ENCODE results near the gene CLIC6. TPM values are rescaled to one million over a fixed set of nuclear protein-coding genes. Genes with fewer than 3 reads are reported as not detected.
A peak's percentile ranks its signal among the peaks of the same experiment; 100 is the strongest.

Gene CLIC6
- total RNA-seq, 1 donor from 2014 or later: 12.3 TPM

GRCh38 chr21:34671891-34672290 is 3.1 kb downstream of the CLIC6 start:
- Histone ChIP-seq H3K27me3 (peaks cover 37% of the 10 kb centered on the region), H3K4me1 (peaks cover 6% of the 10 kb centered on the region), H3K9me3 (no peaks in the 10 kb centered on the region), H3K4me3 (no peak overlapping the region), H3K27ac (no peak overlapping the region), H3K36me3 (no peaks in the 10 kb centered on the region)
- intact Hi-C loops (cut with DNase I): no loop called here
- TF ChIP-seq, protein P1, sequence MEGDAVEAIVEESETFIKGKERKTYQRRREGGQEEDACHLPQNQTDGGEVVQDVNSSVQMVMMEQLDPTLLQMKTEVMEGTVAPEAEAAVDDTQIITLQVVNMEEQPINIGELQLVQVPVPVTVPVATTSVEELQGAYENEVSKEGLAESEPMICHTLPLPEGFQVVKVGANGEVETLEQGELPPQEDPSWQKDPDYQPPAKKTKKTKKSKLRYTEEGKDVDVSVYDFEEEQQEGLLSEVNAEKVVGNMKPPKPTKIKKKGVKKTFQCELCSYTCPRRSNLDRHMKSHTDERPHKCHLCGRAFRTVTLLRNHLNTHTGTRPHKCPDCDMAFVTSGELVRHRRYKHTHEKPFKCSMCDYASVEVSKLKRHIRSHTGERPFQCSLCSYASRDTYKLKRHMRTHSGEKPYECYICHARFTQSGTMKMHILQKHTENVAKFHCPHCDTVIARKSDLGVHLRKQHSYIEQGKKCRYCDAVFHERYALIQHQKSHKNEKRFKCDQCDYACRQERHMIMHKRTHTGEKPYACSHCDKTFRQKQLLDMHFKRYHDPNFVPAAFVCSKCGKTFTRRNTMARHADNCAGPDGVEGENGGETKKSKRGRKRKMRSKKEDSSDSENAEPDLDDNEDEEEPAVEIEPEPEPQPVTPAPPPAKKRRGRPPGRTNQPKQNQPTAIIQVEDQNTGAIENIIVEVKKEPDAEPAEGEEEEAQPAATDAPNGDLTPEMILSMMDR (IDR thresholded peaks at IDR 0.05): no peak
- ATAC-seq (no peak), DNase-seq (no peak)

DNA sequence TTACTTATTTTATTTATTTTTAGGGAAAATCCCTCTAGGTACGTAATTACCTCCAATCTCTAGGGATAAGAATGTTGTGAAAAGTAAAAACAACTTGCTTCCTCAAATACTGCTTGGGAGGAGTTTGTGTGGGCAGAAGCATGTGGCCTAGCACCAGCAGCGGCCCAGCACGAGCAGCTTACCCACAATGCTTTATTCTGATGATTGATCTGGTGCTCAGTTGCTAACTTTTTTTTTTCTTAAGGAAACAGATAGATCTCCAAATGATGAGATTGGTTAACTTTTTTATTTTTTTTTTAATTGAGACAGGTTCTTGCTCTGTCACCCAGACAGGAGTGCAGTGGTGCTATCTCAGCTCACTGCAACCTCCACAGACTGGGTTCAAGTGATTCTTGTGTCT is 4.2 kb downstream of the CLIC6 start:
- peaks cover 6% of the 10 kb centered on the region for H3K4me1 ChIP-seq
- H3K9me3 ChIP-seq: no peaks in the 10 kb centered on the region
- no peak for DNase-seq
- ATAC-seq: peak; percentile 44
- no peak overlapping the region for H3K27ac ChIP-seq
- intact Hi-C loops (cut with DNase I): no loop called here
- H3K27me3 ChIP-seq: peaks cover 38% of the 10 kb centered on the region
- TF ChIP-seq, protein P1 (IDR thresholded peaks at IDR 0.05): no peak
- no peaks in the 10 kb centered on the region for H3K36me3 ChIP-seq
- H3K4me3 ChIP-seq: no peak overlapping the region

- intact Hi-C loops (cut with DNase I): no loop called here
- no peak overlapping the region for H3K27ac ChIP-seq
- no peaks in the 10 kb centered on the region for H3K36me3 ChIP-seq
- peaks cover 31% of the 10 kb centered on the region for H3K27me3 ChIP-seq
- no peak overlapping the region for H3K4me3 ChIP-seq
- TF ChIP-seq, protein P1 (IDR thresholded peaks at IDR 0.05): no peak
- ATAC-seq: no peak
- H3K9me3 ChIP-seq: no peaks in the 10 kb centered on the region
- peaks cover 6% of the 10 kb centered on the region for H3K4me1 ChIP-seq
- no peak for DNase-seq
These were observed 5.7 kb downstream of the CLIC6 start for GRCh38 chr21:34674468-34674867.

GRCh38 chr21:34675871-34676270 is 7.1 kb downstream of the CLIC6 start:
- Histone ChIP-seq H3K4me1 (no peaks in the 10 kb centered on the region), H3K4me3 (no peak overlapping the region), H3K9me3 (no peaks in the 10 kb centered on the region), H3K27me3 (peaks cover 21% of the 10 kb centered on the region), H3K27ac (no peak overlapping the region), H3K36me3 (no peaks in the 10 kb centered on the region)
- intact Hi-C loops (cut with DNase I): no loop called here
- TF ChIP-seq, protein P1 (IDR thresholded peaks at IDR 0.05): no peak
- no peak for ATAC-seq
- DNase-seq: no peak

GRCh38 chr21:34679051-34679450 is 10.3 kb downstream of the CLIC6 start:
- intact Hi-C loops (cut with DNase I): no loop called here
- Histone ChIP-seq H3K4me3 (no peak overlapping the region), H3K4me1 (no peaks in the 10 kb centered on the region), H3K9me3 (peaks cover 5% of the 10 kb centered on the region), H3K27ac (no peak overlapping the region), H3K36me3 (no peaks in the 10 kb centered on the region), H3K27me3 (peaks cover 10% of the 10 kb centered on the region)
- TF ChIP-seq, protein P1 (IDR thresholded peaks at IDR 0.05): no peak
- no peak for DNase-seq
- ATAC-seq: peak; percentile 69

All from upper lobe of right lung (tissue), 1 donor.